GM19043 (cell line): ENCODE data around the gene EGFR.

Experiments used
- ATAC-seq: cut with Tn5 transposase; IDR thresholded peaks from one replicate; pipeline ENCODE4 v1.9.1; 2021; ENCODE audit warnings: low read depth; ENCODE audit not compliant: unreplicated experiment

The EGFR gene

GRCh38 chr7:55140221-55140940 is 121.6 kb downstream of the EGFR start:
- ATAC-seq, result peak; percentile 94

- ATAC-seq, result peak; percentile 38
Observed at GRCh38 chr7:55140941-55141278, 122.1 kb downstream of the EGFR start.

- ATAC-seq, result no peak
Observed at GRCh38 chr7:55142919-55143600, 124.2 kb downstream of the EGFR start.

GRCh38 chr7:55144333-55145317 is 125.8 kb downstream of the EGFR start:
- no peak for ATAC-seq

- ATAC-seq, result no peak
Observed at GRCh38 chr7:55145606-55146005, 126.8 kb downstream of the EGFR start.

GRCh38 chr7:55147101-55147500 is 128.3 kb downstream of the EGFR start:
- ATAC-seq, result no peak

DNA sequence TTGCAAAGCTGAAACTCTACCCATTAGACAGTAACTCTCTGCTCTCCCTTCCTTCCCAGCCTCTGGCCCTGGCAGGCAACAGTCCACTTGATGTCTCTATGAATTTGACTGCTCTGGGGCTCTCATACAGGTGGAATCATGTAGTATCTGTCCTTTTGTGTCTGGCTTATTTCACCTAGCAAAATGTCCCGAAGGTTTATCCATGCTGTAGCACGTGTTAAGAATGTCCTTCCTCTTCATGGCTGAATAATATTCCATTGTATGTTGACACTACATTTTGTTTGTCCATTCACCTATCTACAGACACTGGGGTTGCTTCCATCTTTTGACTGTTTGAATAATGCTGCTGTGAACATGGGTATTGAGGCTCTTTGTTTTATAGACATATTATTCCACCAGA is 128.9 kb downstream of the EGFR start:
- ATAC-seq, result no peak

- ATAC-seq, result no peak
Observed at GRCh38 chr7:55148571-55148970, 129.8 kb downstream of the EGFR start.

- ATAC-seq, result no peak
Observed at GRCh38 chr7:55149001-55149400, 130.2 kb downstream of the EGFR start.

- no peak for ATAC-seq
Observed at GRCh38 chr7:55150166-55150565, 131.3 kb downstream of the EGFR start.

GRCh38 chr7:55150709-55151451 is 132.1 kb downstream of the EGFR start:
- ATAC-seq, result no peak

DNA sequence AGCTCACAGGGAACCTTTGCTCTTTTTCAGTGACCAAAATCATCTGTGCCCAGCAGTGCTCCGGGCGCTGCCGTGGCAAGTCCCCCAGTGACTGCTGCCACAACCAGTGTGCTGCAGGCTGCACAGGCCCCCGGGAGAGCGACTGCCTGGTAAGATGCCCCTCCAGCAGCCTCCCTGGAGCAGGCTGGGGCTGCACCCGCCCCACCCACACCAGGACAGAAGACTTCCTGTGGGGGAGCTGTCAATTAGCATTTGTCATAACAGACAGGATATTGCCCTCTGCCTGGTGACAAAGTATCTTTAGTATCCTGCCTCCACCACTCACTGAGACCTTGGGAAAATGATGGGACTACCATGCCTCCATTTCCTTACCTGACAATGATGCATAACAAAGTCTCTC is 133.7 kb downstream of the EGFR start:
- ATAC-seq, result no peak

GRCh38 chr7:55154096-55154495 is 135.3 kb downstream of the EGFR start:
- ATAC-seq, result no peak

DNA sequence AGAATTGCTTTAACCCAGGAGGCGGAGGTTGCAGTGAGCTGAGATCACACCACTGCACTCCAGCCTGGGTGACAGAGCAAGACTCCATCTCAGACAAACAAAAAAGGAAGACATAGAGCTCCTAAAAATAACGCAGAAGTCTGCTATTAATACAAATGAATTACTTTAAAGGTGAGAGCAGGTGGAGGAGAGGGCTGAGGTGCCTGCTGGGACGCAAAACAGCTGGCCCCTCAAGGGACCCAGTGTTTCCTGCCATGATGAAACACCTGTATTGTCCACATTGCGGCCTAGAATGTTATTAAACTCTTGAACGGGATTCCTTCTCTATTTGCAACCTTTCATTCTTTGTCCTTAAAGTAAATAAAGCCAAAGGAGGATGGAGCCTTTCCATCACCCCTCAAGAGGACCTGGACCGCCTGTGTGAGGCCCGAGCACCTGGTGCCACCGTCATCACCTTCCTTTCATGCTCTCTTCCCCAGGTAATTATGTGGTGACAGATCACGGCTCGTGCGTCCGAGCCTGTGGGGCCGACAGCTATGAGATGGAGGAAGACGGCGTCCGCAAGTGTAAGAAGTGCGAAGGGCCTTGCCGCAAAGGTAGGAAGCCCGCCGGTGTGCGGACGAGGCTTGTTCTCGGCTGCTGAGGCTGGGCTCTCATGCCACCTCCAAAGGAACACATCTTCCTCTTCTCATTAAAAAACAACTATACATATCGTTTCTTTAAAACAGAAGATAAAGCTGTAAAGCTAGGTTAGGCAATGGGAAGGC is 136.7 kb downstream of the EGFR start:
- ATAC-seq, result no peak

- ATAC-seq, result no peak
Observed at GRCh38 chr7:55156919-55157763, 138.3 kb downstream of the EGFR start.

DNA sequence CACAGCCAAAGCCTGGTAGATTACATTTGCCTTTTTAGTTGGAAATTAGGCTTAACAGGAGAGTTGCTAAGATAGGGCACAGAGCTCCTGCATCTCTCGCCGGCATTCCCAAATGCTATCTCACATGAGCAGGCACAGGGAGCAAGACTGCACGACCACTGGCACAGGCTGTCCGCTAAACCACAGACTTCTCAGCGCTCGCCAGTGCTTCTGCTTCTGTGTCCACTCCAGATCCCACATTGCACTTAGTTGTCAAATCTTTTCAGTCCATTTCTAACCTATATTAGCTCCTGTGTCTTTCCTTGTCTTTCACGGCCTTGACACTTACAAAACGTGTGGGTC is 138.9 kb downstream of the EGFR start:
- ATAC-seq, result no peak

DNA sequence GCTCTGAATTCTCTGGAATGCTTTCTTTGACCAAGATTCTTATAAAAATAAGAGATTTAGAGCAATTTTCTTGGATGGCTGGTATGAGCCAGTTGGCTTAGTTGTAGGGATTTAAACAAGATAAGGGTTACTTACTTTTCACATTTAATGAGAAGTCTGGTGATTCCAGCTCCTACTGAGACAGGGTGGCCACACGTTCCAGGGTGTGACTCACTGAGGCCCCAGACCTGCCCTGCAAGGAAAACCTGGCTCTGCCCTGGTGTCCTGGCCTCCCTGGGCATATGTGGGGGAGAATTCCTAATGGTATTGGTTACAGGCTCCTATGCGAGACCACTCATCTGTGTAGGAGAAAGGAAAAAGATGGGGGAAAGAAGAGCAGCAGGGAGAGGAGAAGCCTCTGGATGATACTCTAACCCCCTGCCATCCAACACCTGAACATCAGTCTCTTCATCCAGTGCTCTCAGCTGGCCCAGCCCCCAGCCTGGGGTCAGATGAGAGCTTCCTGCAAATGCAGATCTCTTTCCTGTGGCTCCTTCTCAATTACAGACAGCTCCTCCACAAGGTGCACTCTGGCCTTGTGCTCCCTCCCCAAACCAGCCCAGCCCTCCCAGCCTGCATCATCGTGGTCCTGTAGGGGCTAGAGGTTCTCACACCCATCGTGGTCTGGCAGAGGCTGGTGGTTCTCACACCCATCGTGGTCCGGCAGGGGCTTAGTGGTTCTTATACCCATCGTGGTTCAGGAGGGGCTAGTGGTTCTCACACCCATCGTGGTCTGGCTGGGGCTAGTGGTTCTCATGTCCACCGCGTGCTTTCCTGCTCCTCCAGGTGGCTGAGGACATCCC is 139.9 kb downstream of the EGFR start:
- ATAC-seq, result no peak

GRCh38 chr7:55160539-55160938 is 141.7 kb downstream of the EGFR start:
- no peak for ATAC-seq
